IMR-90 (cell line): ENCODE measurements around the gene PRKN. TPM values are rescaled to one million over a fixed set of nuclear protein-coding genes. Genes with fewer than 3 reads are reported as not detected.

Experiments used
- ATAC-seq: fragments of 200-7000 bp; cut with Tn5 transposase; 2 replicates; pipeline ENCODE4 v1.9.1; 2020; ENCODE audit warnings: low read depth, mild to moderate bottlenecking, moderate library complexity
- BruUV-seq: library from RNA; stranded (reverse); fragments of 400-500 nt; replicated peaks from 2 replicates; lab custom pipeline; 2021; lab: Mats Ljungman, UMichigan
- CTCF ChIA-PET: fragments of 300-600 bp; formaldehyde crosslinking; extraction: SDS; loops from one replicate; lab custom pipeline; 2021; ENCODE audit warnings: antibody characterized with exemption; lab: Yijun Ruan, JAX
- POLR2A ChIA-PET: fragments of 300-600 bp; sonication (Branson Sonifier 250); formaldehyde crosslinking; loops from one replicate; lab custom pipeline; 2022; ENCODE audit warnings: antibody characterized with exemption; ENCODE audit not compliant: unreplicated experiment; lab: Charles Lee
- DNase-seq: peaks from one replicate; pipeline ENCODE4 v3.0.0; 2013
- H2AFZ ChIP-seq: replicated peaks from 2 replicates; pipeline ENCODE3; 2013; ENCODE audit warnings: low read length, mild to moderate bottlenecking; ENCODE audit not compliant: poor library complexity
- H2AK5ac ChIP-seq: 2 replicates; pipeline ENCODE4 v1.6.1; 2013; ENCODE audit warnings: low read depth, low read length, inconsistent platforms
- H2AK9ac ChIP-seq: replicated peaks from 2 replicates; pipeline ENCODE3; 2013; ENCODE audit warnings: mild to moderate bottlenecking, low read depth, low read length, moderate library complexity; ENCODE audit not compliant: poor library complexity
- H2BK120ac ChIP-seq: 2 replicates; pipeline ENCODE4 v1.6.1; 2013; ENCODE audit warnings: low read depth, low read length, inconsistent platforms
- H2BK15ac ChIP-seq: 3 replicates; pipeline ENCODE4 v1.6.1; 2013; ENCODE audit warnings: low read depth, low read length, inconsistent platforms
- H2BK20ac ChIP-seq: 2 replicates; pipeline ENCODE4 v1.6.1; 2013; ENCODE audit warnings: low read depth, mild to moderate bottlenecking, inconsistent platforms, low read length, moderate library complexity
- H2BK5ac ChIP-seq: 2 replicates; pipeline ENCODE4 v1.6.1; 2013; ENCODE audit warnings: mild to moderate bottlenecking, low read depth, low read length, inconsistent platforms; ENCODE audit not compliant: poor library complexity, severe bottlenecking
- H3K14ac ChIP-seq: replicated peaks from 2 replicates; pipeline ENCODE4 v1.6.1; 2013; ENCODE audit warnings: low read depth, low read length, inconsistent platforms
- H3K18ac ChIP-seq: 2 replicates; pipeline ENCODE4 v1.6.1; 2013; ENCODE audit warnings: low read depth, low read length, control low read depth
- H3K23ac ChIP-seq: 2 replicates; pipeline ENCODE4 v1.6.1; 2013; ENCODE audit warnings: low read depth, low read length, inconsistent platforms
- H3K27ac ChIP-seq: 2 replicates; pipeline ENCODE4 v1.5.1; 2013; ENCODE audit warnings: mild to moderate bottlenecking, control low read depth, low read length; ENCODE audit not compliant: insufficient read depth
- H3K27me3 ChIP-seq: 2 replicates; pipeline ENCODE4 v1.6.1; 2013; ENCODE audit warnings: low read length; ENCODE audit not compliant: control insufficient read depth, insufficient read depth
- H3K36me3 ChIP-seq: 2 replicates; pipeline ENCODE4 v1.6.1; 2013; ENCODE audit warnings: low read length, mixed read lengths; ENCODE audit not compliant: control insufficient read depth, insufficient read depth
- H3K4ac ChIP-seq: 2 replicates; pipeline ENCODE4 v1.6.1; 2013; ENCODE audit warnings: low read depth, low read length, inconsistent platforms
- H3K4me1 ChIP-seq: 2 replicates; pipeline ENCODE4 v1.6.1; 2013; ENCODE audit warnings: low read length, mixed read lengths; ENCODE audit not compliant: control insufficient read depth, insufficient read depth
- H3K4me2 ChIP-seq: 2 replicates; pipeline ENCODE4 v1.6.1; 2013; ENCODE audit warnings: low read depth, mild to moderate bottlenecking, control low read depth, low read length, moderate library complexity
- H3K4me3 ChIP-seq: 2 replicates; pipeline ENCODE4 v1.5.1; 2013; ENCODE audit warnings: low read depth, mild to moderate bottlenecking, control low read depth, low read length, moderate library complexity; ENCODE audit not compliant: insufficient read depth
- H3K56ac ChIP-seq: 2 replicates; pipeline ENCODE4 v1.6.1; 2013; ENCODE audit warnings: low read length, inconsistent platforms; ENCODE audit not compliant: insufficient read depth; ENCODE audit errors: extremely low read depth
- H3K79me1 ChIP-seq, 2 experiments: 2 replicates each; pipeline ENCODE4 v1.6.1; 2013; ENCODE audit warnings: low read length in 2 of 2, inconsistent platforms in 1 of 2, low read depth in 1 of 2
- H3K9ac ChIP-seq: 2 replicates; pipeline ENCODE4 v1.6.1; 2013; ENCODE audit warnings: low read depth, low read length, control low read depth
- H3K9me1 ChIP-seq: 2 replicates; pipeline ENCODE4 v1.6.1; 2013; ENCODE audit warnings: low read length, inconsistent platforms; ENCODE audit not compliant: insufficient read depth
- H3K9me3 ChIP-seq: 2 replicates; pipeline ENCODE4 v1.6.1; 2013; ENCODE audit warnings: low read length; ENCODE audit not compliant: control insufficient read depth, insufficient read depth
- H4K20me1 ChIP-seq: 2 replicates; pipeline ENCODE4 v1.6.1; 2013; ENCODE audit warnings: low read length, inconsistent platforms; ENCODE audit not compliant: insufficient read depth
- H4K5ac ChIP-seq: 2 replicates; pipeline ENCODE4 v1.6.1; 2013; ENCODE audit warnings: mild to moderate bottlenecking, low read depth, low read length, control low read depth
- H4K8ac ChIP-seq, 2 experiments: 2 replicates each; pipeline ENCODE4 v1.6.1; 2013; ENCODE audit warnings: low read depth in 2 of 2, low read length in 2 of 2, control low read depth in 1 of 2, inconsistent platforms in 1 of 2
- H4K91ac ChIP-seq: 2 replicates; pipeline ENCODE4 v1.6.1; 2013; ENCODE audit warnings: low read depth, low read length, inconsistent platforms; ENCODE audit not compliant: insufficient read depth
- BHLHE40 ChIP-seq: fragments of 150-350 bp; IDR thresholded peaks from 2 replicates; pipeline ENCODE4 v1.6.1; 2016; ENCODE audit warnings: mild to moderate bottlenecking, low read depth, low read length
- CEBPB ChIP-seq: IDR thresholded peaks from 2 replicates; pipeline ENCODE4 v1.6.1; 2012; ENCODE audit warnings: low read depth, low read length, improper control_type of control experiment
- CHD1 ChIP-seq: IDR thresholded peaks from 2 replicates; pipeline ENCODE4 v1.6.1; 2012; ENCODE audit warnings: low read depth, low read length, improper control_type of control experiment
- FOS ChIP-seq: fragments of 150-350 bp; IDR thresholded peaks from 2 replicates; pipeline ENCODE4 v1.6.1; 2016; ENCODE audit warnings: low read depth, low read length
- MAFK ChIP-seq: IDR thresholded peaks from 2 replicates; pipeline ENCODE4 v1.6.1; 2012; ENCODE audit warnings: low read depth, low read length, improper control_type of control experiment
- MAZ ChIP-seq: IDR thresholded peaks from 2 replicates; pipeline ENCODE4 v1.6.1; 2012; ENCODE audit warnings: low read depth, mild to moderate bottlenecking, low read length, improper control_type of control experiment, moderate library complexity, borderline replicate concordance
- MXI1 ChIP-seq: IDR thresholded peaks from 2 replicates; pipeline ENCODE4 v1.6.1; 2012; ENCODE audit warnings: low read depth, mild to moderate bottlenecking, low read length, moderate library complexity, borderline replicate concordance
- NFE2L2 ChIP-seq: fragments of 150-350 bp; IDR thresholded peaks from 2 replicates; pipeline ENCODE4 v1.6.1; 2016; ENCODE audit warnings: low read depth, mild to moderate bottlenecking, low read length
- POLR2A ChIP-seq: IDR thresholded peaks from 2 replicates; pipeline ENCODE4 v1.6.1; 2012; ENCODE audit warnings: mild to moderate bottlenecking, low read depth, low read length
- RAD21 ChIP-seq: IDR thresholded peaks from 2 replicates; pipeline ENCODE4 v1.6.1; 2012; ENCODE audit warnings: low read length, improper control_type of control experiment
- RCOR1 ChIP-seq: IDR thresholded peaks from 2 replicates; pipeline ENCODE4 v1.6.1; 2012; ENCODE audit warnings: mild to moderate bottlenecking, low read length, improper control_type of control experiment; ENCODE audit not compliant: insufficient replicate concordance
- RFX5 ChIP-seq: IDR thresholded peaks from 2 replicates; pipeline ENCODE4 v1.8.0; 2012; ENCODE audit warnings: low read depth, mild to moderate bottlenecking, low read length, moderate library complexity
- SMC3 ChIP-seq: fragments of 150-350 bp; IDR thresholded peaks from 2 replicates; pipeline ENCODE4 v1.6.1; 2016; ENCODE audit warnings: low read depth, mild to moderate bottlenecking, antibody characterized with exemption, low read length, moderate library complexity
- USF2 ChIP-seq: fragments of 150-350 bp; IDR thresholded peaks from 2 replicates; pipeline ENCODE4 v1.6.1; 2017; ENCODE audit warnings: mild to moderate bottlenecking, antibody characterized with exemption, low read length, low read depth
- WGBS, 2 experiments: methylation state at CpG; one replicate each; pipeline versions ENCODE4 v1.1.5 to v1.1.7; 2013; ENCODE audit warnings: missing lambda C conversion rate in 2 of 2; ENCODE audit not compliant: insufficient read length in 1 of 2; ENCODE audit errors: extremely low coverage in 2 of 2; 5-methylcytosine and 5-hydroxymethylcytosine counted together
- dilution Hi-C: fragments of 300-500 bp; cut with HindIII; formaldehyde crosslinking; loops from one replicate; pipeline ENCODE4 v1.14.3; 2018; ENCODE audit warnings: low sequenced_read_pairs; ENCODE audit not compliant: unreplicated experiment
- in situ Hi-C: fragments of 300-500 bp; cut with MboI; formaldehyde crosslinking; loops from 3 replicates; pipeline ENCODE4 v1.14.3; 2019; ENCODE audit warnings: low sequenced_read_pairs, inconsistent platforms, mixed read lengths
- intact Hi-C: fragments of 100-400 bp; cut with micrococcal nuclease; formaldehyde crosslinking; loops from 2 replicates; pipeline ENCODE4 v1.10.0; 2022
- polyA plus RNA-seq, 3 experiments: library from polyadenylated mRNA; depleted of rRNA; stranded (reverse); fragments of >200 nt; gene quantifications; 2 replicates each; pipeline ENCODE4 v1.2.3, GENCODE V29; 2012; ENCODE audit warnings: low replicate concordance in 1 of 3
- total RNA-seq: library from RNA; depleted of rRNA; stranded (reverse); fragments of >200 nt; gene quantifications from 2 replicates; pipeline ENCODE4 v1.2.3, GENCODE V29; 2012
- TF ChIP-seq, protein P1 (sequence below): fragments of 150-350 bp; IDR thresholded peaks from 2 replicates; pipeline ENCODE4 v1.6.1; 2016; ENCODE audit warnings: low read depth, mild to moderate bottlenecking, low read length, moderate library complexity, borderline replicate concordance
- TF ChIP-seq, protein P2 (sequence below): conservative IDR thresholded peaks from 2 replicates; pipeline ENCODE4 v1.5.1; 2012; ENCODE audit warnings: mild to moderate bottlenecking, low read depth, low read length, improper control_type of control experiment

The PRKN gene
- total and polyA plus RNA-seq, 2 of the 4 experiments (the other 2 are of a cell fraction): 0.15 to 0.18 TPM

GRCh38 chr6:161901740-161902426 lies 825.7 kb downstream of the PRKN start:
- H3K4ac ChIP-seq: no peak overlapping the region
- no peak overlapping the region for H3K56ac ChIP-seq
- POLR2A ChIA-PET: no interaction called here
- H3K9ac ChIP-seq: no peak overlapping the region
- 74% methylated on average over 2 of the region's 16 CpGs; no CpG with 5 or more reads in 1 of the 2 experiments for WGBS, 2 experiments
- H4K8ac ChIP-seq: no peak overlapping the region
- H3K9me1 ChIP-seq: no peaks in the 10 kb centered on the region
- H4K5ac ChIP-seq: no peak overlapping the region
- H2AK9ac ChIP-seq: no peak overlapping the region
- BruUV-seq: no TSS peak
- no peak overlapping the region for H3K23ac ChIP-seq
- ATAC-seq: no peak
- H2AK5ac ChIP-seq: no peak overlapping the region
- no peak overlapping the region for H3K14ac ChIP-seq
- no peak overlapping the region for H3K27ac ChIP-seq
- TF ChIP-seq MXI1 (no peak), NFE2L2 (no peak), CEBPB (no peak), MAFK (no peak), POLR2A (no peak), RAD21 (no peak), FOS (no peak), BHLHE40 (no peak), MAZ (no peak), SMC3 (no peak), CHD1 (no peak), USF2 (no peak), RCOR1 (no peak), RFX5 (no peak)
- TF ChIP-seq, protein P1, sequence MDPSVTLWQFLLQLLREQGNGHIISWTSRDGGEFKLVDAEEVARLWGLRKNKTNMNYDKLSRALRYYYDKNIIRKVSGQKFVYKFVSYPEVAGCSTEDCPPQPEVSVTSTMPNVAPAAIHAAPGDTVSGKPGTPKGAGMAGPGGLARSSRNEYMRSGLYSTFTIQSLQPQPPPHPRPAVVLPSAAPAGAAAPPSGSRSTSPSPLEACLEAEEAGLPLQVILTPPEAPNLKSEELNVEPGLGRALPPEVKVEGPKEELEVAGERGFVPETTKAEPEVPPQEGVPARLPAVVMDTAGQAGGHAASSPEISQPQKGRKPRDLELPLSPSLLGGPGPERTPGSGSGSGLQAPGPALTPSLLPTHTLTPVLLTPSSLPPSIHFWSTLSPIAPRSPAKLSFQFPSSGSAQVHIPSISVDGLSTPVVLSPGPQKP: no peak
- TF ChIP-seq, protein P2, sequence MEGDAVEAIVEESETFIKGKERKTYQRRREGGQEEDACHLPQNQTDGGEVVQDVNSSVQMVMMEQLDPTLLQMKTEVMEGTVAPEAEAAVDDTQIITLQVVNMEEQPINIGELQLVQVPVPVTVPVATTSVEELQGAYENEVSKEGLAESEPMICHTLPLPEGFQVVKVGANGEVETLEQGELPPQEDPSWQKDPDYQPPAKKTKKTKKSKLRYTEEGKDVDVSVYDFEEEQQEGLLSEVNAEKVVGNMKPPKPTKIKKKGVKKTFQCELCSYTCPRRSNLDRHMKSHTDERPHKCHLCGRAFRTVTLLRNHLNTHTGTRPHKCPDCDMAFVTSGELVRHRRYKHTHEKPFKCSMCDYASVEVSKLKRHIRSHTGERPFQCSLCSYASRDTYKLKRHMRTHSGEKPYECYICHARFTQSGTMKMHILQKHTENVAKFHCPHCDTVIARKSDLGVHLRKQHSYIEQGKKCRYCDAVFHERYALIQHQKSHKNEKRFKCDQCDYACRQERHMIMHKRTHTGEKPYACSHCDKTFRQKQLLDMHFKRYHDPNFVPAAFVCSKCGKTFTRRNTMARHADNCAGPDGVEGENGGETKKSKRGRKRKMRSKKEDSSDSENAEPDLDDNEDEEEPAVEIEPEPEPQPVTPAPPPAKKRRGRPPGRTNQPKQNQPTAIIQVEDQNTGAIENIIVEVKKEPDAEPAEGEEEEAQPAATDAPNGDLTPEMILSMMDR: no peak
- no peak overlapping the region for H2BK20ac ChIP-seq
- H3K4me1 ChIP-seq: no peaks in the 10 kb centered on the region
- H3K4me3 ChIP-seq: no peak overlapping the region
- H2BK120ac ChIP-seq: no peak overlapping the region
- no peak overlapping the region for H2BK15ac ChIP-seq
- H3K9me3 ChIP-seq: peaks cover 20% of the 10 kb centered on the region
- no peak overlapping the region for H2BK5ac ChIP-seq
- DNase-seq: no peak
- H3K27me3 ChIP-seq: no peaks in the 10 kb centered on the region
- CTCF ChIA-PET: no interaction called here
- dilution Hi-C loops (no loop called here), in situ Hi-C loops (no loop called here), intact Hi-C loops (no loop called here)
- no peaks in the 10 kb centered on the region for H3K36me3 ChIP-seq
- H4K20me1 ChIP-seq: no peaks in the 10 kb centered on the region
- no peak overlapping the region for H3K4me2 ChIP-seq
- no peaks in the 10 kb centered on the region for H3K79me1 ChIP-seq
- H4K91ac ChIP-seq: no peak overlapping the region
- H2AFZ ChIP-seq: no peak overlapping the region
- H3K18ac ChIP-seq: no peak overlapping the region
